H1 (cell line): ENCODE measurements around the gene PRELID1. TPM values are rescaled to one million over a fixed set of nuclear protein-coding genes. Genes with fewer than 3 reads are reported as not detected.

ENCODE experiments used
- ASH2L ChIP-seq: fragments of 200-600, 300-600 bp; sonication (generic); IDR thresholded peaks from one replicate; pipeline ENCODE4 v1.7.1; 2017; ENCODE audit warnings: low read length
- BACH1 ChIP-seq: IDR thresholded peaks from 2 replicates; pipeline ENCODE4 v1.6.1; 2012; ENCODE audit warnings: low read length, improper control_type of control experiment
- CHD1 ChIP-seq: IDR thresholded peaks from 2 replicates; pipeline ENCODE4 v1.6.1; 2012; ENCODE audit warnings: low read depth, low read length, improper control_type of control experiment
- CHD2 ChIP-seq: IDR thresholded peaks from 2 replicates; pipeline ENCODE4 v1.6.1; 2012; ENCODE audit warnings: low read length, improper control_type of control experiment
- CREB1 ChIP-seq: IDR thresholded peaks from 2 replicates; pipeline ENCODE4 v1.6.1; 2012; ENCODE audit warnings: inconsistent platforms
- EZH2 ChIP-seq: fragments of 200-600 bp; sonication (generic); IDR thresholded peaks from 2 replicates; pipeline ENCODE4 v1.7.1; 2012; ENCODE audit warnings: low read depth, mild to moderate bottlenecking, moderate library complexity, low read length, inconsistent platforms; ENCODE audit not compliant: severe bottlenecking
- GABPA ChIP-seq: IDR thresholded peaks from 2 replicates; pipeline ENCODE4 v1.6.1; 2011; ENCODE audit warnings: mild to moderate bottlenecking, low read length, moderate library complexity, borderline replicate concordance; ENCODE audit not compliant: insufficient read depth
- GTF2F1 ChIP-seq: IDR thresholded peaks from 2 replicates; pipeline ENCODE4 v1.6.1; 2012; ENCODE audit warnings: low read depth, low read length, improper control_type of control experiment, borderline replicate concordance
- HDAC2 ChIP-seq, 2 experiments: fragments of 300-600 bp in 1 of 2; sonication (generic) in 1 of 2; IDR thresholded peaks; 2 replicates each; pipeline ENCODE4 v1.6.1; 2011 to 2012; ENCODE audit warnings: low read depth in 2 of 2, low read length in 2 of 2, mild to moderate bottlenecking in 2 of 2, moderate library complexity in 2 of 2, borderline replicate concordance in 1 of 2, inconsistent platforms in 1 of 2
- HDAC6 ChIP-seq: IDR thresholded peaks from one replicate; pipeline ENCODE4 v1.7.1; 2012; ENCODE audit warnings: low read depth, mild to moderate bottlenecking, inconsistent platforms, low read length, moderate library complexity
- JUND ChIP-seq: IDR thresholded peaks from 2 replicates; pipeline ENCODE4 v1.6.1; 2011; ENCODE audit warnings: mild to moderate bottlenecking, improper control_type of control experiment, low read length
- MAFK ChIP-seq: IDR thresholded peaks from 2 replicates; pipeline ENCODE4 v1.6.1; 2012; ENCODE audit warnings: low read depth, mild to moderate bottlenecking, improper control_type of control experiment, low read length
- NANOG ChIP-seq: IDR thresholded peaks from 2 replicates; pipeline ENCODE4 v1.6.1; 2011; ENCODE audit warnings: low read length, low read depth, mild to moderate bottlenecking, inconsistent platforms; ENCODE audit not compliant: insufficient read depth, poor library complexity, severe bottlenecking
- PHF8 ChIP-seq: fragments of 200-600 bp; sonication (generic); conservative IDR thresholded peaks from 2 replicates; pipeline ENCODE4 v1.7.1; 2012; ENCODE audit warnings: low read depth, mild to moderate bottlenecking, inconsistent platforms, low read length, moderate library complexity
- POLR2A ChIP-seq, 2 experiments: IDR thresholded peaks; 1 replicate in 1 of 2; 2 replicates in 1 of 2; pipeline ENCODE4 v1.6.1; 2011; ENCODE audit warnings: low read depth in 2 of 2, low read length in 2 of 2, mild to moderate bottlenecking in 2 of 2; ENCODE audit errors: control extremely low read depth in 1 of 2
- POLR2AphosphoS5 ChIP-seq: IDR thresholded peaks from 2 replicates; pipeline ENCODE4 v1.6.1; 2011; ENCODE audit warnings: low read depth, low read length
- POU5F1 ChIP-seq: IDR thresholded peaks from 2 replicates; pipeline ENCODE4 v1.6.1; 2011; ENCODE audit warnings: low read depth, mild to moderate bottlenecking, low read length, moderate library complexity
- RBBP5 ChIP-seq: IDR thresholded peaks from 2 replicates; pipeline ENCODE4 v1.7.1; 2012; ENCODE audit warnings: low read depth, mild to moderate bottlenecking, inconsistent platforms, low read length, moderate library complexity, borderline replicate concordance
- SP1 ChIP-seq: IDR thresholded peaks from 2 replicates; pipeline ENCODE4 v1.6.1; 2011; ENCODE audit warnings: low read depth, low read length
- TAF1 ChIP-seq: IDR thresholded peaks from 2 replicates; pipeline ENCODE4 v1.6.1; 2011; ENCODE audit warnings: mild to moderate bottlenecking, low read depth, low read length
- TEAD4 ChIP-seq: IDR thresholded peaks from 2 replicates; pipeline ENCODE4 v1.6.1; 2012; ENCODE audit warnings: low read depth, low read length, inconsistent platforms, mixed read lengths
- YY1 ChIP-seq: IDR thresholded peaks from 2 replicates; pipeline ENCODE4 v1.6.1; 2011; ENCODE audit warnings: low read depth, mild to moderate bottlenecking, low read length
- polyA plus RNA-seq, 7 experiments: library from polyadenylated mRNA; depleted of rRNA in 3 of 7; stranded (reverse) in 5 of 7; unstranded in 2 of 7; fragments of >200 nt in 5 of 7; fragments of 200-250 nt in 2 of 7; gene quantifications; 1 replicate in 5 of 7; 2 replicates in 1 of 7; 4 replicates in 1 of 7; pipeline versions ENCODE4 v1.2.1 to v1.2.3, GENCODE V29; 2011 to 2013; ENCODE audit warnings: missing spikeins in 2 of 7, mixed read lengths in 2 of 7
- total RNA-seq: library from RNA; stranded (reverse); fragmentation: NEBNext Ultra II Directional; extraction: Animal tissue kit (Norgen Biotek cat#: 25700); gene quantifications from 2 replicates; pipeline ENCODE4 v1.2.1, GENCODE V29; 2021
- TF ChIP-seq, protein P1 (sequence below): IDR thresholded peaks from 2 replicates; pipeline ENCODE4 v1.6.1; 2012; ENCODE audit warnings: inconsistent platforms
- TF ChIP-seq, protein P2 (sequence below): IDR thresholded peaks from 2 replicates; pipeline ENCODE4 v1.6.1; 2012; ENCODE audit warnings: inconsistent platforms

Gene PRELID1
- total and polyA plus RNA-seq, 2 of the 8 experiments (the other 6 are each of a cell fraction or from before 2014, with no cell fraction given), result 272 to 428 TPM

DNA sequence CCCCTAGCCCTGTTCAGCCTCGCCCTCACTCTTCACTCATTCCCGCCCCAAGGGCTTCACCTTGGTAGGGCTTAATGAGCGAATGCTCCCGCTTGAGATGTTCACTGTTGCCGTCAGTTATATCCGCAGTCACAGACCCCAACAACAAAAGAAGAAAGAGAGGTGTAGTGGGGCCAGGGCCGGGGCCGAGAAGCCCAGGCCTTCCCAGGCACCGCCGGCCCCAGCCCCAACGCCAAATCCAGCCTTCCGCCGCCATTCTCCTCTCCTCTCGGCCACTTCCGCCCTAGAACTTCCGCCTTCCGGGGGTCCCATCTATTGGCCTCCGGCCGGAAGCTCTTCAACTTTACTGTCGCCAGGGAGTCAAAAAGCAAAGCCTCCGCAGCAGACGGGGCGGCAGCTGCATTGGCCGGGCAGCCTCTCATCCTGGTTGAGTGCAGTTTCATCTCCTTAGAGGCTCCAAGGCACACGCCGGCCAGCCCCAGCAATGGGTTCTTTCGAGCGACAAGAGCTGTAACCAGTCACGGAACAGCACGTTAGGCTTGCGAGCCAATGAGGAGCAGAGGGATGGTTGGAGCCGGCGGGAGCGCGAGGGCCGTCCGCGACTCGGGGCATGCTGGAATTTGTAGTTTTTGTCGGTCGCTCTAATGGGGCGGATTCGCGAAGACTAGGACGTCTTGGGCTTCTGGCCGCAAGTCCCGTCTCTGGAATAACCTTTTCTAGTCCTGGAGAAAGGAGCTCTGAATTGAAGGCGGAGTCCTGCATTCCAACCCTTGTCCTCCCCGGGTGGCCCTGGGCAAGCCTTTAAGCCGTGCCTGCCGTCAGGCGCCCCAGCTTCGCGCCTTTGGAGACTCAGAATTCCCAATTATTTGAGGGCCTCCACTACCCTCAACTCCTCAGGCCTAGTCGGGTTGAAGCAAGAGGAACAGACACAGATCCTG, 48.1 kb downstream of the PRELID1 start, which contains the start of gene LMAN2 (continued):
- TF ChIP-seq PHF8 (peak; percentile 84), SP1 (peak; percentile 96), HDAC2 (IDR thresholded peaks at IDR 0.05; ENCODE audit: borderline replicate concordance in 1 of 2, low read depth in 2 of 2, low read length in 2 of 2) (peak; percentile 12 to 83; a peak in 1 of 4 replicates), CREB1 (peak; percentile 69), POU5F1 (no peak), HDAC6 (no peak), TEAD4 (peak; percentile 71), RBBP5 (peak; percentile 52; the same call in 1 of the 2 replicates), BACH1 (no peak), POLR2A (IDR thresholded peaks at IDR 0.05; ENCODE audit: control extremely low read depth in 1 of 2, low read depth in 2 of 2, low read length in 2 of 2) (peak in 1 of 2 experiments; percentile 83; a peak in 2 of 3 replicates), NANOG (no peak), JUND (peak; percentile 53; the same call in 1 of the 2 replicates), CHD1 (no peak), ASH2L (peak; percentile 91), GABPA (peak; percentile 98), YY1 (peak; percentile 95), TAF1 (peak; percentile 90), CHD2 (peak; percentile 90), MAFK (no peak), GTF2F1 (no peak), POLR2AphosphoS5 (0 out of 2 replicates have a peak, but pooled peaks have one; percentile 33), EZH2 (no peak)
- TF ChIP-seq, protein P1, sequence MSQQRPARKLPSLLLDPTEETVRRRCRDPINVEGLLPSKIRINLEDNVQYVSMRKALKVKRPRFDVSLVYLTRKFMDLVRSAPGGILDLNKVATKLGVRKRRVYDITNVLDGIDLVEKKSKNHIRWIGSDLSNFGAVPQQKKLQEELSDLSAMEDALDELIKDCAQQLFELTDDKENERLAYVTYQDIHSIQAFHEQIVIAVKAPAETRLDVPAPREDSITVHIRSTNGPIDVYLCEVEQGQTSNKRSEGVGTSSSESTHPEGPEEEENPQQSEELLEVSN, result peak; percentile 63
- TF ChIP-seq, protein P2, sequence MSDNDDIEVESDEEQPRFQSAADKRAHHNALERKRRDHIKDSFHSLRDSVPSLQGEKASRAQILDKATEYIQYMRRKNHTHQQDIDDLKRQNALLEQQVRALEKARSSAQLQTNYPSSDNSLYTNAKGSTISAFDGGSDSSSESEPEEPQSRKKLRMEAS, result peak; percentile 64; the same call in 1 of the 2 replicates
